Measurements from ENCODE around the gene AP3D1. TPM values are rescaled to one million over a fixed set of nuclear protein-coding genes. Genes with fewer than 3 reads are reported as not detected.

AP3D1 gene
- total and polyA plus RNA-seq, 11 donors = 63.1 to 124 (median 103) TPM

DNA sequence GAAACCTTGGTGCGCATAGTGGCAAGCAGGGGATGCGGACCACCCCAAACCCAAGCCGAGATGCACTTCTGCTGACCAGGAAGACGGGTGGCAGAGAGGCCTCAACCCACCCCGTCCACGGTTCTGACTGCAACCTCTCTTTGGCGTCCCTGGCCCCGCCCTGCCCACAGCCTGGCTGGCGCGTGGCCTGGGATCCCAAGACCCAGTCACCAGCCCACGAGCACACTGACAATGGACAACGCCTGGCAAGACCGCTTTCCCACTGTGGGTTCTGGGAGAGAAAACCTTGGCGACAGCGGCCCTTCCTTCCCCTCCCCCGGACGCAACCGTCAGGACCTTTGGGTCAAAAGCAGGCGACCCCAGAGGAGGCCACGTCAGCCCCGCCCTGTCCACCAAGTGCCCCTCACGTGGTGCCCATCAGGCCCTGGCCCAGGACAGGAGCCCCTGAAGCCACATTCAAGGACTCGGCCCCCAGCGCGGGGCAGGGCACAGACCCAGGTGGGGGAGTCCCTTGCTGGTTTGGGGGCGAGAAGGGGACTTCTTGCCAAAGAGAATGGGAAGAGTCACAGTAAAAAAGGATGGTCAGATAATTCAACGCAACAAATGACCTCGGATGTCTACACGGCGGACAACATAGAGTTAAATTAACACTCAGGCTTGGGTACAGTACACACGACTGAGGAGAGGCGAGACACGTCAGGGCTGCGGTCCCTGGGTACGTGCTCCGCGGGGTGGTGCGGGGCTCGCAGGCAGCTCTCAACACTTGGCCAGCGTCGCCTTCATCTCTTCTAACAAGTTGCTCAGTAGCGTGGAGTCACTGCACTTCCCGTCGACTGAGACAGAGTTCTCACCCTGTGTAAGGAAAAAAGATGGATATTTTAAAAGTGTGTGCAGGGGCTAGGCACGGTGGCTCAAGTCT is 49.7 kb downstream of the AP3D1 start:
- TF ChIP-seq, protein P1, sequence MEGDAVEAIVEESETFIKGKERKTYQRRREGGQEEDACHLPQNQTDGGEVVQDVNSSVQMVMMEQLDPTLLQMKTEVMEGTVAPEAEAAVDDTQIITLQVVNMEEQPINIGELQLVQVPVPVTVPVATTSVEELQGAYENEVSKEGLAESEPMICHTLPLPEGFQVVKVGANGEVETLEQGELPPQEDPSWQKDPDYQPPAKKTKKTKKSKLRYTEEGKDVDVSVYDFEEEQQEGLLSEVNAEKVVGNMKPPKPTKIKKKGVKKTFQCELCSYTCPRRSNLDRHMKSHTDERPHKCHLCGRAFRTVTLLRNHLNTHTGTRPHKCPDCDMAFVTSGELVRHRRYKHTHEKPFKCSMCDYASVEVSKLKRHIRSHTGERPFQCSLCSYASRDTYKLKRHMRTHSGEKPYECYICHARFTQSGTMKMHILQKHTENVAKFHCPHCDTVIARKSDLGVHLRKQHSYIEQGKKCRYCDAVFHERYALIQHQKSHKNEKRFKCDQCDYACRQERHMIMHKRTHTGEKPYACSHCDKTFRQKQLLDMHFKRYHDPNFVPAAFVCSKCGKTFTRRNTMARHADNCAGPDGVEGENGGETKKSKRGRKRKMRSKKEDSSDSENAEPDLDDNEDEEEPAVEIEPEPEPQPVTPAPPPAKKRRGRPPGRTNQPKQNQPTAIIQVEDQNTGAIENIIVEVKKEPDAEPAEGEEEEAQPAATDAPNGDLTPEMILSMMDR (IDR thresholded peaks at IDR 0.05) = no peak
- TF ChIP-seq POLR2A (IDR thresholded peaks at IDR 0.05) = no peak
- 90 to 91% (median 90%) methylated on average over 32 to 45 of the region's 45 CpGs for WGBS, 4 donors
- H3K27me3 ChIP-seq = no peaks in the 10 kb centered on the region
- no peaks in the 10 kb centered on the region for H3K9me3 ChIP-seq
- no peak for DNase-seq
- H3K36me3 ChIP-seq = peaks cover 0 to 66% (median 56%) of the 10 kb centered on the region in 9 donors
- H3K4me1 ChIP-seq = peaks cover 0 to 11% (median 8%) of the 10 kb centered on the region in 12 donors
- H3K4me3 ChIP-seq = no peak overlapping the region
- intact Hi-C loops (cut with DNase I) = no loop called here
- ATAC-seq = no peak
- H3K27ac ChIP-seq = no peak overlapping the region

DNA sequence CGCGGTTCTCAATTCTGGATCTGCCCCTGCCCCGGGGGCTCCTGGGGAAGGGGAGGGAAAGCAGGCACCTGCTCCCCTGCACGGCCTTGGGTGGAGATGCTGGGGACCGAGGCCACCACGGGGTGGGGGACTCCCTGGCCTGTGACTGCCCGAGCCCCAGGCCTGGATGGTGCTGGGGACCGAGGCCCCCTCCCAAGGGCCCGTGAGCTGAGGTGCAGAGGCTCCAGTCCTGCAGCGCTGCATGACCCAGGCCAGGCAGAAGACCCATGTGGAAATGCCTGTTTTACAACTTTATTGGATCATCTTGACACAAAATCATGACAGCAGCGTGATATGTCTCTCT is 50.7 kb downstream of the AP3D1 start:
- ATAC-seq (no peak), DNase-seq (no peak)
- Histone ChIP-seq H3K27me3 (no peaks in the 10 kb centered on the region), H3K4me3 (no peak overlapping the region), H3K36me3 (peaks cover 0 to 56% (median 46%) of the 10 kb centered on the region in 9 donors), H3K27ac (no peak overlapping the region), H3K4me1 (peaks cover 0 to 12% (median 8%) of the 10 kb centered on the region in 12 donors), H3K9me3 (no peaks in the 10 kb centered on the region)
- 94 to 100% (median 97%) methylated on average over 4 to 11 of the region's 11 CpGs for WGBS, 4 donors
- TF ChIP-seq, protein P1 (IDR thresholded peaks at IDR 0.05) = no peak
- no peak for TF ChIP-seq POLR2A (IDR thresholded peaks at IDR 0.05)
- intact Hi-C loops (cut with DNase I) = no loop called here

DNA sequence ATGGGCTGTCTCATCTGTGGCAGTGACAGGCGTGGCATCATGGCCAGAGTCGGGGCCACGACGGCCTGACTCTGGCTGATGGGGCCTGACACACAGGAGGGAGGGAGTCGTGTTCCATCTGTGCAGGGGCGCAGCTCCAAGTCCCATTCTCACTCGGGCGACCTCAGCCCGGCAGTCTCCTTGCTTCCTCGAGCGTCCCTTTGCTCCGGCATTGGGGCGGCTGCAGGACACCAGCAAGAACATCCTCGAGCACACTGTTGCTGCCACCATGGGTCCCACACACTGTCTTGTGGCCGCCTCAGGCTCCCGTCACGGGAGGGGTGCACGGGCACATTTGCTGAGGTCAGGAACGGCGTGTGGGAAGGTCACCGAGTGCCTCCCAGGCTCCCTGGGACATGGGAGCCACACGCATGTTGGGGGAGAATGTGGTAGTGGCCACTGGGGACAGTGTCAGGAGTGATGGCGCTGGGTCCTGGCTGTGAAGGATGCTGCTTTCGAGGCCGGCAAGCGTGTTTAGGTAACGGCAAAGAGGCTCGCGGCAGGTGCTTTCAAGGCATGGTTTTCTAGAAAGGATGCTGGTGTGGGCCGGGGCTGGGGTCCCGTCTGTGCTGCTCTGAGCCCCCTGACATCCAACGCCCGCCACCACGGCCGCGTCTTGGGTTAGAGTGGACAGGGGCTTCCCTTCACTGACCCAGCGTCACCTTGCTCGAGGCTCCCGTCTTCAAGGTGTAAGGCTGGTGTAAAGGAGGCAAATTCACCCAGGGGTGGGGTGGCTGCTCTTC is 51.2 kb downstream of the AP3D1 start:
- Histone ChIP-seq H3K4me1 (peaks cover 0 to 18% (median 14%) of the 10 kb centered on the region in 12 donors), H3K27me3 (no peaks in the 10 kb centered on the region), H3K36me3 (peaks cover 0 to 50% (median 41%) of the 10 kb centered on the region in 9 donors), H3K4me3 (no peak overlapping the region), H3K27ac (no peak overlapping the region), H3K9me3 (no peaks in the 10 kb centered on the region)
- intact Hi-C loops (cut with DNase I) = loop anchor here in 2 of 10 donors (5.0 kb wide), 2 partner anchors 47 to 52 kb away; partner anchors contain the start of gene AP3D1 (in 1 of the 2)
- DNase-seq = no peak
- TF ChIP-seq, protein P1 (IDR thresholded peaks at IDR 0.05) = no peak
- WGBS, 4 donors = 90 to 95% (median 91%) methylated on average over 15 to 39 of the region's 39 CpGs
- ATAC-seq = no peak

DNA sequence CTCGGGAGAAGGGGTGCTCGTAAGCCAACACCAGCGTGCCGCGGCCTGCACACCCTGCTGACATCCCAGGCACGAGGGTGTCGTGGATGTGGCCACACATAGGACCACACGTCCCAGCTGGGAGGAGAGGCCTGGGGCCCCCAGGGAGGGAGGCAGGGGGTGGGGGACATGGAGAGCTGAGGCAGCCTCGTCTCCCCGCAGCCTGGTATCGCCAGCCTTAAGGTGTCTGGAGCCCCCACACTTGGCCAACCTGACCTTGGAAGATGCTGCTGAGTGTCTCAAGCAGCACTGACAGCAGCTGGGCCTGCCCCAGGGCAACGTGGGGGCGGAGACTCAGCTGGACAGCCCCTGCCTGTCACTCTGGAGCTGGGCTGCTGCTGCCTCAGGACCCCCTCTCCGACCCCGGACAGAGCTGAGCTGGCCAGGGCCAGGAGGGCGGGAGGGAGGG is 52.3 kb downstream of the AP3D1 start:
- H3K36me3 ChIP-seq = peaks cover 0 to 46% (median 41%) of the 10 kb centered on the region in 9 donors
- H3K9me3 ChIP-seq = no peaks in the 10 kb centered on the region
- intact Hi-C loops (cut with DNase I) = loop anchor here in 2 of 10 donors (5.0 kb wide), 2 partner anchors 48 to 53 kb away; partner anchors contain the start of gene AP3D1 (in 1 of the 2)
- TF ChIP-seq POLR2A (IDR thresholded peaks at IDR 0.05) = no peak
- TF ChIP-seq, protein P1 (IDR thresholded peaks at IDR 0.05) = no peak
- H3K4me1 ChIP-seq = peaks cover 0 to 28% (median 24%) of the 10 kb centered on the region in 12 donors
- no peak for ATAC-seq
- H3K4me3 ChIP-seq = no peak overlapping the region
- DNase-seq = no peak
- H3K27ac ChIP-seq = peak overlapping the region in 1 of 12 donors; percentile 13
- 72 to 77% (median 74%) methylated on average over 12 to 16 of the region's 16 CpGs for WGBS, 4 donors
- H3K27me3 ChIP-seq = no peaks in the 10 kb centered on the region
